ENCODE data around the gene CAMKMT. TPM values are rescaled to one million over a fixed set of nuclear protein-coding genes. Genes with fewer than 3 reads are reported as not detected.

The CAMKMT gene
- total RNA-seq, 1 experiment from 2014 or later: 17.4 TPM

DNA sequence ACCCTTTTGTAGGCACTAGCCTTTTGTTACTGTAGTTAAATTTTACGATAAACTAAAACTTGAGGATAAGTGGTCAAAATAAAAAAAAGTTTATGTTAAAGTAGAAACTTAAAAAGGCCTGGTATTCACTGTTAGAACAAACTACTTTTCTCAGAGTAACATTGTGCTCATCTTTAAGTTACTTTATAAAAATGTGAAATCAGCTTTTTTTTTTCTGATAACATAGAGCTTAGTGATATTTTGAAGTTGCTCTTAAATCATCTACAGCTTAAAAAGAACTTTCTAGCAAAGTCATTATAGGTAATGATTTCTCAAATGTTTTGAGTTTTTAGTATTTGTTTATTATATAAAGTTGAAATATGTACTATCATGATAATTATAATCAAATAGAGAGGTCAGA is 125.3 kb downstream of the CAMKMT start:
- H3K4me2 ChIP-seq (ENCODE audit: insufficient read depth, insufficient read length, low read length): no peak overlapping the region
- Mint-ChIP-seq H3K36me3 (ENCODE audit: insufficient read depth in 1 of 3, low read depth in 3 of 3) (peaks cover 0 to 6% (median 0%) of the 10 kb centered on the region in 3 experiments; a peak in 1 of 7 replicates), H3K9me3 (no peaks in the 10 kb centered on the region), H3K27me3 (ENCODE audit: low read depth) (no peaks in the 10 kb centered on the region), H3K4me3 (no peak overlapping the region), H3K27ac (no peak overlapping the region), H3K4me1 (no peaks in the 10 kb centered on the region)
- no peaks in the 10 kb centered on the region for H3K9me3 ChIP-seq (ENCODE audit: control insufficient read depth, low read depth, low read length)
- no peak overlapping the region for H3K27ac ChIP-seq (ENCODE audit: insufficient read length, low read depth, low read length)
- no peak overlapping the region for H3K56ac ChIP-seq (ENCODE audit: insufficient read length, low read depth, low read length)
- no peak overlapping the region for H3K9ac ChIP-seq (ENCODE audit: extremely low read depth, insufficient read length, low read length)
- H4K91ac ChIP-seq (ENCODE audit: insufficient read length, low read depth, low read length): no peak overlapping the region
- H3K79me1 ChIP-seq (ENCODE audit: insufficient read depth, low read depth, low read length, poor library complexity, severe bottlenecking): no peaks in the 10 kb centered on the region
- no peak overlapping the region for H3K14ac ChIP-seq (ENCODE audit: insufficient read depth, low read length)
- no peak for DNase-seq
- TF ChIP-seq, protein P1, sequence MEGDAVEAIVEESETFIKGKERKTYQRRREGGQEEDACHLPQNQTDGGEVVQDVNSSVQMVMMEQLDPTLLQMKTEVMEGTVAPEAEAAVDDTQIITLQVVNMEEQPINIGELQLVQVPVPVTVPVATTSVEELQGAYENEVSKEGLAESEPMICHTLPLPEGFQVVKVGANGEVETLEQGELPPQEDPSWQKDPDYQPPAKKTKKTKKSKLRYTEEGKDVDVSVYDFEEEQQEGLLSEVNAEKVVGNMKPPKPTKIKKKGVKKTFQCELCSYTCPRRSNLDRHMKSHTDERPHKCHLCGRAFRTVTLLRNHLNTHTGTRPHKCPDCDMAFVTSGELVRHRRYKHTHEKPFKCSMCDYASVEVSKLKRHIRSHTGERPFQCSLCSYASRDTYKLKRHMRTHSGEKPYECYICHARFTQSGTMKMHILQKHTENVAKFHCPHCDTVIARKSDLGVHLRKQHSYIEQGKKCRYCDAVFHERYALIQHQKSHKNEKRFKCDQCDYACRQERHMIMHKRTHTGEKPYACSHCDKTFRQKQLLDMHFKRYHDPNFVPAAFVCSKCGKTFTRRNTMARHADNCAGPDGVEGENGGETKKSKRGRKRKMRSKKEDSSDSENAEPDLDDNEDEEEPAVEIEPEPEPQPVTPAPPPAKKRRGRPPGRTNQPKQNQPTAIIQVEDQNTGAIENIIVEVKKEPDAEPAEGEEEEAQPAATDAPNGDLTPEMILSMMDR (conservative IDR thresholded peaks at IDR 0.05): no peak
- H3K23me2 ChIP-seq (ENCODE audit: insufficient read length, low read depth, low read length, poor library complexity, severe bottlenecking): no peaks in the 10 kb centered on the region
- no peaks in the 10 kb centered on the region for H3K4me1 ChIP-seq (ENCODE audit: insufficient read depth, low read length)
- H3K23ac ChIP-seq (ENCODE audit: insufficient read length, low read depth, low read length): no peak overlapping the region
- H3K27me3 ChIP-seq (ENCODE audit: insufficient read depth, low read length): no peaks in the 10 kb centered on the region
- H2BK120ac ChIP-seq (ENCODE audit: low read depth, low read length, poor library complexity, severe bottlenecking): no peak overlapping the region
- H3K79me2 ChIP-seq (ENCODE audit: insufficient read depth, low read length): no peaks in the 10 kb centered on the region
- H2BK20ac ChIP-seq (ENCODE audit: low read depth, low read length, poor library complexity, severe bottlenecking): no peak overlapping the region
- H4K8ac ChIP-seq (replicated peaks; ENCODE audit: insufficient read length, low read depth, low read length): no peak overlapping the region
- no peak overlapping the region for H2BK12ac ChIP-seq (ENCODE audit: insufficient read length, low read depth, low read length)
- H2BK15ac ChIP-seq (ENCODE audit: low read depth, low read length): no peak overlapping the region
- no peak overlapping the region for H4K5ac ChIP-seq (ENCODE audit: insufficient read length, low read depth, low read length)
- no peaks in the 10 kb centered on the region for H4K20me1 ChIP-seq (ENCODE audit: control insufficient read depth, insufficient read depth, insufficient read length)
- no peak overlapping the region for H3T11ph ChIP-seq (ENCODE audit: low read length)
- no peak overlapping the region for H3K18ac ChIP-seq (ENCODE audit: insufficient read length, low read depth, low read length)
- H2BK5ac ChIP-seq (ENCODE audit: insufficient read length, low read length): no peak overlapping the region
- H3K4ac ChIP-seq (ENCODE audit: low read depth, low read length): no peak overlapping the region
- WGBS (ENCODE audit: extremely low coverage, insufficient read length, low lambda C conversion rate): no CpG with 5 or more reads among the region's 1 CpG
- no peak overlapping the region for H2AK5ac ChIP-seq (ENCODE audit: insufficient read length, low read length)
- no peak overlapping the region for H2AFZ ChIP-seq (ENCODE audit: low read length)

All from H9 (cell line).